ENCODE data around the gene YBX3.

The YBX3 gene

GRCh38 chr12:10668526-10668925 is 54.6 kb downstream of the YBX3 start:
- DNase-seq, result no peak

- no peak for DNase-seq
Observed at GRCh38 chr12:10667581-10667980, 55.5 kb downstream of the YBX3 start.

- DNase-seq, result no peak
Observed at GRCh38 chr12:10664499-10664898, 58.6 kb downstream of the YBX3 start.

- DNase-seq, result no peak
Observed at GRCh38 chr12:10663869-10664268, 59.3 kb downstream of the YBX3 start.

- DNase-seq, result no peak
Observed at GRCh38 chr12:10661338-10661737, 61.8 kb downstream of the YBX3 start.

- DNase-seq, result no peak
Observed at GRCh38 chr12:10654003-10654402, 69.1 kb downstream of the YBX3 start.

- DNase-seq, result no peak
Observed at GRCh38 chr12:10652192-10652591, 70.9 kb downstream of the YBX3 start.

Measured in COR-L47 (cell line).